Endothelial cell of umbilical vein (primary cell): ENCODE results near the gene GPD1L. TPM values are rescaled to one million over a fixed set of nuclear protein-coding genes. Genes with fewer than 3 reads are reported as not detected.

ENCODE experiments used
- BruUV-seq: library from RNA; stranded (reverse); fragments of 400-500 nt; replicated peaks from 2 replicates; lab custom pipeline; 2021; lab: Mats Ljungman, UMichigan
- CTCF ChIA-PET: fragments of 300-600, 350-600 bp; sonication (Branson Sonifier 250); formaldehyde crosslinking; loops from one replicate; lab custom pipeline; 2021; ENCODE audit warnings: antibody characterized with exemption, inconsistent platforms; lab: Charles Lee
- POLR2A ChIA-PET: fragments of 300-600, 350-600 bp; sonication (Branson Sonifier 250); formaldehyde crosslinking; loops from one replicate; lab custom pipeline; 2021; ENCODE audit warnings: antibody characterized with exemption, inconsistent platforms; lab: Charles Lee
- DNase-seq: peaks from one replicate; pipeline ENCODE4 v3.0.0-alpha.2; 2011; ENCODE audit warnings: low read depth, low spot score
- FAIRE-seq: peaks from 2 replicates; lab custom pipeline; 2011; peaks lifted over from hg19 to GRCh38; lab: Jason Lieb, UNC
- H2AFZ ChIP-seq: 2 replicates; pipeline ENCODE4 v1.6.0; 2012; ENCODE audit warnings: low read depth, low read length, control low read depth, inconsistent platforms
- H3K27ac ChIP-seq: 2 replicates; pipeline ENCODE4 v1.5.1; 2011; ENCODE audit warnings: low read depth, mild to moderate bottlenecking, control low read depth, low read length, moderate library complexity; ENCODE audit not compliant: insufficient read depth
- H3K27me3 ChIP-seq, 2 experiments: 2 replicates each; pipeline versions ENCODE4 v1.6.0 to v1.6.1; 2011; ENCODE audit warnings: low read length in 2 of 2, mixed read lengths in 1 of 2; ENCODE audit not compliant: control insufficient read depth in 2 of 2, insufficient read depth in 2 of 2
- H3K36me3 ChIP-seq, 2 experiments: 2 replicates in 1 of 2; 3 replicates in 1 of 2; pipeline ENCODE4 v1.5.1; 2011; ENCODE audit warnings: low read length in 2 of 2, mild to moderate bottlenecking in 1 of 2, moderate library complexity in 1 of 2; ENCODE audit not compliant: control insufficient read depth in 2 of 2, insufficient read depth in 2 of 2; ENCODE audit errors: extremely low read depth in 1 of 2
- H3K4me1 ChIP-seq: 3 replicates; pipeline ENCODE4 v1.5.1; 2011; ENCODE audit warnings: mild to moderate bottlenecking, low read length; ENCODE audit not compliant: control insufficient read depth, insufficient read depth; ENCODE audit errors: extremely low read depth
- H3K4me2 ChIP-seq: 2 replicates; pipeline ENCODE4 v1.6.1; 2011; ENCODE audit warnings: low read length, control low read depth, mixed read lengths; ENCODE audit not compliant: insufficient read depth
- H3K4me3 ChIP-seq, 3 experiments: fragments of 200-600 bp in 1 of 3; sonication (generic), shearing (Covaris generic) in 1 of 3; replicated peaks in 1 of 3; 2 replicates each; pipeline ENCODE4 v1.5.1; 2011 to 2016; ENCODE audit warnings: control low read depth in 3 of 3, low read length in 3 of 3, mild to moderate bottlenecking in 2 of 3, inconsistent platforms in 1 of 3, low read depth in 1 of 3, moderate library complexity in 1 of 3; ENCODE audit not compliant: insufficient read depth in 1 of 3
- H3K79me2 ChIP-seq: 2 replicates; pipeline ENCODE4 v1.6.0; 2012; ENCODE audit warnings: low read length, inconsistent platforms; ENCODE audit not compliant: control insufficient read depth, insufficient read depth
- H3K9ac ChIP-seq: replicated peaks from 2 replicates; pipeline ENCODE3; 2011; ENCODE audit warnings: low read length, control low read depth; ENCODE audit not compliant: insufficient read depth; ENCODE audit errors: extremely low read depth
- H3K9me1 ChIP-seq: replicated peaks from 3 replicates; pipeline ENCODE4 v1.6.0; 2011; ENCODE audit warnings: mild to moderate bottlenecking, low read length; ENCODE audit not compliant: control insufficient read depth, insufficient read depth; ENCODE audit errors: extremely low read depth
- H3K9me3 ChIP-seq: replicated peaks from 2 replicates; pipeline ENCODE4 v1.5.1; 2012; ENCODE audit warnings: low read length, inconsistent platforms; ENCODE audit not compliant: control insufficient read depth, insufficient read depth
- H4K20me1 ChIP-seq: replicated peaks from 2 replicates; pipeline ENCODE3; 2011; ENCODE audit warnings: mild to moderate bottlenecking, low read length; ENCODE audit not compliant: control insufficient read depth, insufficient read depth; ENCODE audit errors: extremely low read depth
- EZH2 ChIP-seq: IDR thresholded peaks from 2 replicates; pipeline ENCODE4 v1.6.1; 2012; ENCODE audit warnings: borderline replicate concordance, low read depth, mild to moderate bottlenecking, moderate library complexity, low read length, inconsistent platforms; ENCODE audit not compliant: severe bottlenecking
- FOS ChIP-seq: IDR thresholded peaks from 2 replicates; pipeline ENCODE4 v1.6.1; 2011; ENCODE audit warnings: mild to moderate bottlenecking, low read length, moderate library complexity, borderline replicate concordance; ENCODE audit not compliant: insufficient read depth
- GATA2 ChIP-seq: IDR thresholded peaks from 2 replicates; pipeline ENCODE4 v1.7.0; 2011; ENCODE audit warnings: low read depth, mild to moderate bottlenecking, moderate library complexity, mixed read lengths, low read length; ENCODE audit not compliant: insufficient read length, insufficient read depth
- JUN ChIP-seq: IDR thresholded peaks from 2 replicates; pipeline ENCODE4 v1.6.1; 2011; ENCODE audit warnings: borderline replicate concordance, low read depth; ENCODE audit not compliant: insufficient read length, insufficient read depth
- MYC ChIP-seq: IDR thresholded peaks from one replicate; pipeline ENCODE4 v1.6.1; 2011; ENCODE audit warnings: mild to moderate bottlenecking, low read depth, low read length
- POLR2A ChIP-seq: IDR thresholded peaks from 2 replicates; pipeline ENCODE4 v1.6.1; 2012; ENCODE audit warnings: low read depth, mild to moderate bottlenecking, control low read depth, low read length
- POLR2AphosphoS5 ChIP-seq: IDR thresholded peaks from 2 replicates; pipeline ENCODE4 v1.6.1; 2012; ENCODE audit warnings: low read depth, mild to moderate bottlenecking, control low read depth, low read length, moderate library complexity; ENCODE audit not compliant: insufficient read depth
- dilution Hi-C: fragments of 300-500 bp; cut with MboI; formaldehyde crosslinking; loops from one replicate; pipeline ENCODE4 v1.15.0; 2019; ENCODE audit warnings: low sequenced_read_pairs; ENCODE audit not compliant: extremely low pct_ligation_motif_present
- intact Hi-C: fragments of 100-400 bp; cut with micrococcal nuclease; formaldehyde crosslinking; loops from one replicate; pipeline ENCODE4 v1.10.0; 2022
- polyA plus RNA-seq, 4 experiments: library from polyadenylated mRNA; depleted of rRNA in 3 of 4; stranded (reverse) in 3 of 4; unstranded in 1 of 4; fragments of >200 nt; gene quantifications; 2 replicates each; pipeline versions ENCODE4 v1.2.1 to v1.2.3, GENCODE V29; 2011 to 2012; ENCODE audit warnings: missing spikeins in 1 of 4
- total RNA-seq: library from RNA; stranded (reverse); gene quantifications from 2 replicates; pipeline ENCODE4 v1.2.3, GENCODE V29; 2021
- TF ChIP-seq, protein P1 (sequence below): IDR thresholded peaks from 2 replicates; pipeline ENCODE4 v1.6.1; 2011; ENCODE audit not compliant: insufficient read depth, insufficient read length
- TF ChIP-seq, protein P2 (sequence below), 2 donors: IDR thresholded peaks; 1 replicate in 1 of 2; 2 replicates in 1 of 2; pipeline ENCODE4 v1.5.1; 2011; ENCODE audit warnings: low read length in 2 of 2, mild to moderate bottlenecking in 2 of 2, moderate library complexity in 2 of 2, control low read depth in 1 of 2, inconsistent platforms in 1 of 2, low read depth in 1 of 2; ENCODE audit not compliant: insufficient read depth in 1 of 2; ENCODE audit errors: extremely low read depth in 1 of 2

GPD1L gene
- total and polyA plus RNA-seq, 2 donors (not counting 3 experiments of a cell fraction or from before 2014, with no cell fraction given): 5.1 to 12.9 TPM

DNA sequence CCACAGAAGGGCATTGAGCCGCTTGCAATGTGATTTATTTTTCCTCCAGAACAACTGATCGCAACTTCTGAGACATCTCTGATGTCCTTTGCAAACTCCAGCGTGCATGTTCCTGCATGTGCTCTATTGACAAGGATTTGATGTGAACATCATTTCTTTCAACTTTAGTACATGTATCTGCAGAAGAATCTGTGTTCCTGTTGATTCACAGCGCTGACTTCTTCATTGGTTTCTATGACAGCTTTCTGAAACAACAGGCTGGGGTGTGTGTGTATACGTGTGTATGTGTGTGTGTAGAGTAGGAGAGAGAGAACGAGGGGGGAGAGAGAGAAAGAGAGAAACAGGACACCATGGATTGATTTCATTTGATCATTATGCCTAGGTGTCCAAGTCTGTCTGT, 75.4 kb downstream of the GPD1L start:
- Histone ChIP-seq H3K9me3 (no peaks in the 10 kb centered on the region), H3K9ac (no peak overlapping the region), H3K9me1 (no peaks in the 10 kb centered on the region), H3K79me2 (no peaks in the 10 kb centered on the region), H2AFZ (no peak overlapping the region), H3K4me3 (no peak overlapping the region), H3K27me3 (peaks cover 0 to 1% of the 10 kb centered on the region in 2 experiments), H4K20me1 (no peaks in the 10 kb centered on the region), H3K4me1 (peaks cover 6% of the 10 kb centered on the region), H3K4me2 (no peak overlapping the region), H3K27ac (no peak overlapping the region), H3K36me3 (no peaks in the 10 kb centered on the region)
- intact Hi-C loops (no loop called here), dilution Hi-C loops (no loop called here)
- POLR2A ChIA-PET: no interaction called here
- FAIRE-seq: no peak
- DNase-seq: no peak
- no peak for TF ChIP-seq POLR2A
- TF ChIP-seq EZH2: no peak
- TF ChIP-seq, protein P1, sequence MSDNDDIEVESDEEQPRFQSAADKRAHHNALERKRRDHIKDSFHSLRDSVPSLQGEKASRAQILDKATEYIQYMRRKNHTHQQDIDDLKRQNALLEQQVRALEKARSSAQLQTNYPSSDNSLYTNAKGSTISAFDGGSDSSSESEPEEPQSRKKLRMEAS: no peak
- TF ChIP-seq MYC: no peak
- no peak for TF ChIP-seq FOS
- no peak for TF ChIP-seq POLR2AphosphoS5
- no peak for TF ChIP-seq JUN
- no peak for TF ChIP-seq GATA2
- TF ChIP-seq, protein P2, sequence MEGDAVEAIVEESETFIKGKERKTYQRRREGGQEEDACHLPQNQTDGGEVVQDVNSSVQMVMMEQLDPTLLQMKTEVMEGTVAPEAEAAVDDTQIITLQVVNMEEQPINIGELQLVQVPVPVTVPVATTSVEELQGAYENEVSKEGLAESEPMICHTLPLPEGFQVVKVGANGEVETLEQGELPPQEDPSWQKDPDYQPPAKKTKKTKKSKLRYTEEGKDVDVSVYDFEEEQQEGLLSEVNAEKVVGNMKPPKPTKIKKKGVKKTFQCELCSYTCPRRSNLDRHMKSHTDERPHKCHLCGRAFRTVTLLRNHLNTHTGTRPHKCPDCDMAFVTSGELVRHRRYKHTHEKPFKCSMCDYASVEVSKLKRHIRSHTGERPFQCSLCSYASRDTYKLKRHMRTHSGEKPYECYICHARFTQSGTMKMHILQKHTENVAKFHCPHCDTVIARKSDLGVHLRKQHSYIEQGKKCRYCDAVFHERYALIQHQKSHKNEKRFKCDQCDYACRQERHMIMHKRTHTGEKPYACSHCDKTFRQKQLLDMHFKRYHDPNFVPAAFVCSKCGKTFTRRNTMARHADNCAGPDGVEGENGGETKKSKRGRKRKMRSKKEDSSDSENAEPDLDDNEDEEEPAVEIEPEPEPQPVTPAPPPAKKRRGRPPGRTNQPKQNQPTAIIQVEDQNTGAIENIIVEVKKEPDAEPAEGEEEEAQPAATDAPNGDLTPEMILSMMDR (IDR thresholded peaks at IDR 0.05; ENCODE audit: extremely low read depth in 1 of 2, insufficient read depth in 1 of 2, low read depth in 1 of 2, low read length in 2 of 2): no peak
- CTCF ChIA-PET: no interaction called here
- no TSS peak for BruUV-seq
